GM23338 (cell line): ENCODE data around the gene NCL. TPM values are rescaled to one million over a fixed set of nuclear protein-coding genes. Genes with fewer than 3 reads are reported as not detected.

Source experiments
- ATAC-seq: fragments of 200-7000 bp; cut with Tn5 transposase; 3 replicates; pipeline ENCODE4 v1.9.1; 2020
- DNase-seq: peaks from one replicate; pipeline ENCODE4 v3.0.0-alpha.2; 2015; ENCODE audit warnings: low spot score
- H2AFZ ChIP-seq: fragments of 200-600 bp; sonication (generic); 2 replicates; pipeline ENCODE4 v1.8.0; 2016; ENCODE audit warnings: antibody characterized with exemption, mild to moderate bottlenecking, moderate library complexity
- H3F3A ChIP-seq: fragments of 200-600 bp; sonication (generic); replicated peaks from 2 replicates; pipeline ENCODE4 v1.8.0; 2017; ENCODE audit warnings: antibody characterized with exemption, mixed run types, low read depth
- H3K27ac ChIP-seq: fragments of 200-600 bp; sonication (generic); 2 replicates; pipeline ENCODE4 v1.6.1; 2016; ENCODE audit warnings: low read depth
- H3K27me3 ChIP-seq: fragments of 200-600 bp; sonication (generic); 2 replicates; pipeline ENCODE4 v1.8.0; 2016; ENCODE audit warnings: mild to moderate bottlenecking, mixed run types, moderate library complexity; ENCODE audit not compliant: insufficient read depth
- H3K36me3 ChIP-seq: fragments of 200-600 bp; sonication (generic); 2 replicates; pipeline ENCODE4 v1.8.0; 2016; ENCODE audit warnings: mild to moderate bottlenecking; ENCODE audit not compliant: insufficient read depth
- H3K4me1 ChIP-seq: fragments of 200-600 bp; sonication (generic); 2 replicates; pipeline ENCODE4 v1.8.0; 2016; ENCODE audit warnings: mild to moderate bottlenecking, moderate library complexity; ENCODE audit not compliant: insufficient read depth
- H3K4me2 ChIP-seq: fragments of 200-600 bp; sonication (generic); 2 replicates; pipeline ENCODE4 v1.7.1; 2017; ENCODE audit warnings: mixed run types
- H3K4me3 ChIP-seq: fragments of 200-600 bp; sonication (generic); 2 replicates; pipeline ENCODE4 v1.6.1; 2016; ENCODE audit warnings: mixed run types
- H3K79me2 ChIP-seq: fragments of 200-600 bp; sonication (generic); replicated peaks from 2 replicates; pipeline ENCODE4 v1.8.0; 2017; ENCODE audit warnings: mild to moderate bottlenecking; ENCODE audit not compliant: insufficient read depth
- H3K9me2 ChIP-seq: fragments of 200-600 bp; sonication (generic); 2 replicates; pipeline ENCODE4 v1.8.0; 2017; ENCODE audit not compliant: insufficient read depth
- H4K20me1 ChIP-seq: fragments of 200-600 bp; sonication (generic); replicated peaks from 2 replicates; pipeline ENCODE4 v1.8.0; 2017; ENCODE audit warnings: mild to moderate bottlenecking; ENCODE audit not compliant: insufficient read depth
- H3K27ac Mint-ChIP-seq: 2 replicates; pipeline ENCODE4 v1.8.0; 2020; ENCODE audit warnings: inconsistent platforms, mild to moderate bottlenecking, moderate library complexity, mixed read lengths
- H3K27me3 Mint-ChIP-seq: 3 replicates; pipeline ENCODE4 v1.8.0; 2022; ENCODE audit warnings: low read depth, mild to moderate bottlenecking, moderate library complexity, mixed read lengths, inconsistent platforms; ENCODE audit not compliant: insufficient read depth, poor library complexity
- H3K36me3 Mint-ChIP-seq: 3 replicates; pipeline ENCODE4 v1.8.0; 2021; ENCODE audit warnings: low read depth, mild to moderate bottlenecking, inconsistent platforms, moderate library complexity, mixed read lengths
- H3K4me1 Mint-ChIP-seq: 3 replicates; pipeline ENCODE4 v1.8.0; 2020; ENCODE audit warnings: mild to moderate bottlenecking, inconsistent platforms, mixed read lengths
- H3K4me3 Mint-ChIP-seq: 3 replicates; pipeline ENCODE4 v1.8.0; 2021; ENCODE audit warnings: moderate library complexity, mild to moderate bottlenecking, inconsistent platforms, mixed read lengths
- H3K9me3 Mint-ChIP-seq: 3 replicates; pipeline ENCODE4 v1.8.0; 2020; ENCODE audit warnings: moderate library complexity, mild to moderate bottlenecking, inconsistent platforms, mixed read lengths
- CREB1 ChIP-seq: fragments of 250-450 bp; sonication (Bioruptor Pico); IDR thresholded peaks from 2 replicates; pipeline ENCODE4 v1.5.0; 2020; ENCODE audit warnings: low read depth, mild to moderate bottlenecking, moderate library complexity
- ETS1 ChIP-seq: IDR thresholded peaks from 2 replicates; pipeline ENCODE4 v1.6.1; 2016; ENCODE audit warnings: antibody characterized with exemption
- EZH2 ChIP-seq: fragments of 200-600 bp; sonication (generic); IDR thresholded peaks from one replicate; pipeline ENCODE4 v1.8.0; 2017; ENCODE audit warnings: antibody characterized with exemption, mild to moderate bottlenecking, low read depth; ENCODE audit not compliant: unreplicated experiment
- EZH2phosphoT487 ChIP-seq: fragments of 200-600 bp; sonication (generic); IDR thresholded peaks from one replicate; pipeline ENCODE4 v1.8.1; 2018; ENCODE audit warnings: antibody characterized with exemption; ENCODE audit not compliant: unreplicated experiment
- JUNB ChIP-seq: IDR thresholded peaks from one replicate; pipeline ENCODE4 v1.6.1; 2016; ENCODE audit warnings: antibody characterized with exemption; ENCODE audit not compliant: unreplicated experiment
- NANOG ChIP-seq: IDR thresholded peaks from 2 replicates; pipeline ENCODE4 v1.6.1; 2016; ENCODE audit warnings: antibody characterized with exemption, borderline replicate concordance
- POLR2AphosphoS5 ChIP-seq: IDR thresholded peaks from 2 replicates; pipeline ENCODE4 v1.6.1; 2016; ENCODE audit warnings: antibody characterized with exemption, low read depth
- STAT1 ChIP-seq: IDR thresholded peaks from one replicate; pipeline ENCODE4 v1.6.1; 2016; ENCODE audit warnings: antibody characterized with exemption; ENCODE audit not compliant: unreplicated experiment
- ZNF114 ChIP-seq: fragments of 250-450 bp; sonication (Bioruptor Pico); IDR thresholded peaks from 2 replicates; pipeline ENCODE4 v1.5.0; 2020; ENCODE audit warnings: mild to moderate bottlenecking, moderate library complexity
- ZNF331 ChIP-seq: fragments of 250-450 bp; sonication (Bioruptor Pico); IDR thresholded peaks from 2 replicates; pipeline ENCODE4 v1.5.0; 2020; ENCODE audit warnings: low read depth, mild to moderate bottlenecking, moderate library complexity
- polyA plus RNA-seq: library from polyadenylated mRNA; unstranded; fragments of >200 nt; fragmentation: Nextera tagmentation; extraction: Ambion mirVana; gene quantifications from 2 replicates; pipeline ENCODE4 v1.2.1, GENCODE V29; 2016
- total RNA-seq: library from RNA; depleted of rRNA; stranded (reverse); fragments of >200 nt; shearing (Covaris generic); gene quantifications from 2 replicates; pipeline ENCODE4 v1.2.3, GENCODE V29; 2014
- TF ChIP-seq, protein P1 (sequence below): fragments of 250-450 bp; sonication (Bioruptor Pico); IDR thresholded peaks from 2 replicates; pipeline ENCODE4 v1.5.0; 2020; ENCODE audit warnings: mild to moderate bottlenecking, moderate library complexity
- TF ChIP-seq, protein P2 (sequence below): IDR thresholded peaks from one replicate; pipeline ENCODE4 v1.6.1; 2018; ENCODE audit warnings: antibody characterized with exemption; ENCODE audit not compliant: unreplicated experiment
- TF ChIP-seq, protein P3 (sequence below), 2 experiments: fragments of 200-600 bp in 1 of 2; sonication (generic) in 1 of 2; conservative IDR thresholded peaks; 2 replicates each; pipeline versions ENCODE4 v1.5.1 to v1.6.1; 2016 to 2017; ENCODE audit warnings: antibody characterized with exemption in 2 of 2, low read depth in 2 of 2, mild to moderate bottlenecking in 2 of 2, moderate library complexity in 1 of 2

NCL gene
- total and polyA plus RNA-seq, 2 experiments from 2014 or later: 678 to 2,269 TPM

DNA sequence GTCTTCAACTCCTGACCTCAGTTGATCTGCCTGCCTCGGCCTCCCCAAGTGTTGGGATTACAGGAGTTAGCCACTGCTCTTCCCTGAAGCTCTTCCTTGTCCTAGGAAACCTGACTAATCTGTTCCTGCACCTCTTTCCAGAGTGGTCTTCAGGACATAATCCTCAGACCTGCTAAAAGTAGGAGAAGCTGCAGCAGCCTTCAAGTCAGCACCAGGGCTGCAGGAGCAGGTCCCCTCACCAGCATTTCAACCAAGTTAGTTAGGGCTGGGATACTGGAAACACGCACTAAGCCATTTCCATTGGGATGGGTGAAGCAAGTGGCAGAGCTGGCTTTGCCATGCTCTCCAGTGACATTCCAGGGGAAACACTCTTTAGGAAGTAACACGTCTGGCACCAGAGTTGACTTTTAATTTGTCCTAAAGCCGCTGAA, 9.9 kb downstream of the NCL start:
- H3F3A ChIP-seq: peaks cover 70% of the 10 kb centered on the region
- H3K4me3 Mint-ChIP-seq: peak overlapping the region; percentile 2; the same call in 1 of the 3 replicates
- no peak overlapping the region for H3K4me3 ChIP-seq
- H3K36me3 ChIP-seq: peaks cover 52% of the 10 kb centered on the region
- H3K4me2 ChIP-seq: no peak overlapping the region
- TF ChIP-seq, protein P1, sequence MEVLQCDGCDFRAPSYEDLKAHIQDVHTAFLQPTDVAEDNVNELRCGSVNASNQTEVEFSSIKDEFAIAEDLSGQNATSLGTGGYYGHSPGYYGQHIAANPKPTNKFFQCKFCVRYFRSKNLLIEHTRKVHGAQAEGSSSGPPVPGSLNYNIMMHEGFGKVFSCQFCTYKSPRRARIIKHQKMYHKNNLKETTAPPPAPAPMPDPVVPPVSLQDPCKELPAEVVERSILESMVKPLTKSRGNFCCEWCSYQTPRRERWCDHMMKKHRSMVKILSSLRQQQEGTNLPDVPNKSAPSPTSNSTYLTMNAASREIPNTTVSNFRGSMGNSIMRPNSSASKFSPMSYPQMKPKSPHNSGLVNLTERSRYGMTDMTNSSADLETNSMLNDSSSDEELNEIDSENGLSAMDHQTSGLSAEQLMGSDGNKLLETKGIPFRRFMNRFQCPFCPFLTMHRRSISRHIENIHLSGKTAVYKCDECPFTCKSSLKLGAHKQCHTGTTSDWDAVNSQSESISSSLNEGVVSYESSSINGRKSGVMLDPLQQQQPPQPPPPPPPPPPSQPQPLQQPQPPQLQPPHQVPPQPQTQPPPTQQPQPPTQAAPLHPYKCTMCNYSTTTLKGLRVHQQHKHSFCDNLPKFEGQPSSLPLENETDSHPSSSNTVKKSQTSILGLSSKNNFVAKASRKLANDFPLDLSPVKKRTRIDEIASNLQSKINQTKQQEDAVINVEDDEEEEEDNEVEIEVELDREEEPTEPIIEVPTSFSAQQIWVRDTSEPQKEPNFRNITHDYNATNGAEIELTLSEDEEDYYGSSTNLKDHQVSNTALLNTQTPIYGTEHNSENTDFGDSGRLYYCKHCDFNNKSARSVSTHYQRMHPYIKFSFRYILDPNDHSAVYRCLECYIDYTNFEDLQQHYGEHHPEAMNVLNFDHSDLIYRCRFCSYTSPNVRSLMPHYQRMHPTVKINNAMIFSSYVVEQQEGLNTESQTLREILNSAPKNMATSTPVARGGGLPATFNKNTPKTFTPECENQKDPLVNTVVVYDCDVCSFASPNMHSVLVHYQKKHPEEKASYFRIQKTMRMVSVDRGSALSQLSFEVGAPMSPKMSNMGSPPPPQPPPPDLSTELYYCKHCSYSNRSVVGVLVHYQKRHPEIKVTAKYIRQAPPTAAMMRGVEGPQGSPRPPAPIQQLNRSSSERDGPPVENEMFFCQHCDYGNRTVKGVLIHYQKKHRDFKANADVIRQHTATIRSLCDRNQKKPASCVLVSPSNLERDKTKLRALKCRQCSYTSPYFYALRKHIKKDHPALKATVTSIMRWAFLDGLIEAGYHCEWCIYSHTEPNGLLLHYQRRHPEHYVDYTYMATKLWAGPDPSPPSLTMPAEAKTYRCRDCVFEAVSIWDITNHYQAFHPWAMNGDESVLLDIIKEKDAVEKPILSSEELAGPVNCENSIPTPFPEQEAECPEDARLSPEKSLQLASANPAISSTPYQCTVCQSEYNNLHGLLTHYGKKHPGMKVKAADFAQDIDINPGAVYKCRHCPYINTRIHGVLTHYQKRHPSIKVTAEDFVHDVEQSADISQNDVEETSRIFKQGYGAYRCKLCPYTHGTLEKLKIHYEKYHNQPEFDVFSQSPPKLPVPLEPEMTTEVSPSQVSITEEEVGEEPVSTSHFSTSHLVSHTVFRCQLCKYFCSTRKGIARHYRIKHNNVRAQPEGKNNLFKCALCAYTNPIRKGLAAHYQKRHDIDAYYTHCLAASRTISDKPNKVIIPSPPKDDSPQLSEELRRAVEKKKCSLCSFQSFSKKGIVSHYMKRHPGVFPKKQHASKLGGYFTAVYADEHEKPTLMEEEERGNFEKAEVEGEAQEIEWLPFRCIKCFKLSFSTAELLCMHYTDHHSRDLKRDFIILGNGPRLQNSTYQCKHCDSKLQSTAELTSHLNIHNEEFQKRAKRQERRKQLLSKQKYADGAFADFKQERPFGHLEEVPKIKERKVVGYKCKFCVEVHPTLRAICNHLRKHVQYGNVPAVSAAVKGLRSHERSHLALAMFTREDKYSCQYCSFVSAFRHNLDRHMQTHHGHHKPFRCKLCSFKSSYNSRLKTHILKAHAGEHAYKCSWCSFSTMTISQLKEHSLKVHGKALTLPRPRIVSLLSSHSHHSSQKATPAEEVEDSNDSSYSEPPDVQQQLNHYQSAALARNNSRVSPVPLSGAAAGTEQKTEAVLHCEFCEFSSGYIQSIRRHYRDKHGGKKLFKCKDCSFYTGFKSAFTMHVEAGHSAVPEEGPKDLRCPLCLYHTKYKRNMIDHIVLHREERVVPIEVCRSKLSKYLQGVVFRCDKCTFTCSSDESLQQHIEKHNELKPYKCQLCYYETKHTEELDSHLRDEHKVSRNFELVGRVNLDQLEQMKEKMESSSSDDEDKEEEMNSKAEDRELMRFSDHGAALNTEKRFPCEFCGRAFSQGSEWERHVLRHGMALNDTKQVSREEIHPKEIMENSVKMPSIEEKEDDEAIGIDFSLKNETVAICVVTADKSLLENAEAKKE (CRISPR knock-in tag): no peak
- TF ChIP-seq POLR2AphosphoS5: no peak
- TF ChIP-seq CREB1 (CRISPR knock-in tag): no peak
- no peak for TF ChIP-seq ZNF114 (CRISPR knock-in tag)
- no peak for TF ChIP-seq EZH2
- TF ChIP-seq NANOG: no peak
- TF ChIP-seq, protein P2, sequence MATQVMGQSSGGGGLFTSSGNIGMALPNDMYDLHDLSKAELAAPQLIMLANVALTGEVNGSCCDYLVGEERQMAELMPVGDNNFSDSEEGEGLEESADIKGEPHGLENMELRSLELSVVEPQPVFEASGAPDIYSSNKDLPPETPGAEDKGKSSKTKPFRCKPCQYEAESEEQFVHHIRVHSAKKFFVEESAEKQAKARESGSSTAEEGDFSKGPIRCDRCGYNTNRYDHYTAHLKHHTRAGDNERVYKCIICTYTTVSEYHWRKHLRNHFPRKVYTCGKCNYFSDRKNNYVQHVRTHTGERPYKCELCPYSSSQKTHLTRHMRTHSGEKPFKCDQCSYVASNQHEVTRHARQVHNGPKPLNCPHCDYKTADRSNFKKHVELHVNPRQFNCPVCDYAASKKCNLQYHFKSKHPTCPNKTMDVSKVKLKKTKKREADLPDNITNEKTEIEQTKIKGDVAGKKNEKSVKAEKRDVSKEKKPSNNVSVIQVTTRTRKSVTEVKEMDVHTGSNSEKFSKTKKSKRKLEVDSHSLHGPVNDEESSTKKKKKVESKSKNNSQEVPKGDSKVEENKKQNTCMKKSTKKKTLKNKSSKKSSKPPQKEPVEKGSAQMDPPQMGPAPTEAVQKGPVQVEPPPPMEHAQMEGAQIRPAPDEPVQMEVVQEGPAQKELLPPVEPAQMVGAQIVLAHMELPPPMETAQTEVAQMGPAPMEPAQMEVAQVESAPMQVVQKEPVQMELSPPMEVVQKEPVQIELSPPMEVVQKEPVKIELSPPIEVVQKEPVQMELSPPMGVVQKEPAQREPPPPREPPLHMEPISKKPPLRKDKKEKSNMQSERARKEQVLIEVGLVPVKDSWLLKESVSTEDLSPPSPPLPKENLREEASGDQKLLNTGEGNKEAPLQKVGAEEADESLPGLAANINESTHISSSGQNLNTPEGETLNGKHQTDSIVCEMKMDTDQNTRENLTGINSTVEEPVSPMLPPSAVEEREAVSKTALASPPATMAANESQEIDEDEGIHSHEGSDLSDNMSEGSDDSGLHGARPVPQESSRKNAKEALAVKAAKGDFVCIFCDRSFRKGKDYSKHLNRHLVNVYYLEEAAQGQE: no peak
- no peak for TF ChIP-seq EZH2phosphoT487
- TF ChIP-seq, protein P3, sequence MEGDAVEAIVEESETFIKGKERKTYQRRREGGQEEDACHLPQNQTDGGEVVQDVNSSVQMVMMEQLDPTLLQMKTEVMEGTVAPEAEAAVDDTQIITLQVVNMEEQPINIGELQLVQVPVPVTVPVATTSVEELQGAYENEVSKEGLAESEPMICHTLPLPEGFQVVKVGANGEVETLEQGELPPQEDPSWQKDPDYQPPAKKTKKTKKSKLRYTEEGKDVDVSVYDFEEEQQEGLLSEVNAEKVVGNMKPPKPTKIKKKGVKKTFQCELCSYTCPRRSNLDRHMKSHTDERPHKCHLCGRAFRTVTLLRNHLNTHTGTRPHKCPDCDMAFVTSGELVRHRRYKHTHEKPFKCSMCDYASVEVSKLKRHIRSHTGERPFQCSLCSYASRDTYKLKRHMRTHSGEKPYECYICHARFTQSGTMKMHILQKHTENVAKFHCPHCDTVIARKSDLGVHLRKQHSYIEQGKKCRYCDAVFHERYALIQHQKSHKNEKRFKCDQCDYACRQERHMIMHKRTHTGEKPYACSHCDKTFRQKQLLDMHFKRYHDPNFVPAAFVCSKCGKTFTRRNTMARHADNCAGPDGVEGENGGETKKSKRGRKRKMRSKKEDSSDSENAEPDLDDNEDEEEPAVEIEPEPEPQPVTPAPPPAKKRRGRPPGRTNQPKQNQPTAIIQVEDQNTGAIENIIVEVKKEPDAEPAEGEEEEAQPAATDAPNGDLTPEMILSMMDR (conservative IDR thresholded peaks at IDR 0.05; ENCODE audit: low read depth in 2 of 2): no peak
- no peak for TF ChIP-seq ZNF331 (CRISPR knock-in tag)
- no peak for TF ChIP-seq JUNB
- TF ChIP-seq ETS1: no peak
- TF ChIP-seq STAT1: no peak
- ATAC-seq (no peak), DNase-seq (no peak)
- peaks cover 44% of the 10 kb centered on the region for H3K27me3 Mint-ChIP-seq
- peaks cover 8% of the 10 kb centered on the region; the same call in 1 of the 2 replicates for H3K4me1 ChIP-seq
- H3K9me3 Mint-ChIP-seq: peaks cover 6% of the 10 kb centered on the region; the same call in 1 of the 3 replicates
- peaks cover 28% of the 10 kb centered on the region for H3K79me2 ChIP-seq
- no peaks in the 10 kb centered on the region for H3K27me3 ChIP-seq
- peak overlapping the region; percentile 91; the same call in 1 of the 2 replicates for H3K27ac ChIP-seq
- H3K27ac Mint-ChIP-seq: peak overlapping the region; percentile 84; the same call in 1 of the 2 replicates
- no peak overlapping the region for H2AFZ ChIP-seq
- peaks cover 41% of the 10 kb centered on the region for H3K4me1 Mint-ChIP-seq
- peaks cover 43% of the 10 kb centered on the region for H4K20me1 ChIP-seq
- peaks cover 92% of the 10 kb centered on the region for H3K36me3 Mint-ChIP-seq
- H3K9me2 ChIP-seq: no peaks in the 10 kb centered on the region
